Bronchial epithelial cell (primary cell): ENCODE data around the gene BLTP3A. TPM values are rescaled to one million over a fixed set of nuclear protein-coding genes. Genes with fewer than 3 reads are reported as not detected.
"Not testable (repeated sequence)": the region's sequence is repeated elsewhere in the genome, so short reads cannot be mapped to it uniquely, and the experiment has no call there.

Experiments used
- DNase-seq: peaks from one replicate; pipeline ENCODE4 v3.0.0-alpha.2; 2010; ENCODE audit warnings: low read depth
- FAIRE-seq: peaks from 2 replicates; lab custom pipeline; 2011; peaks lifted over from hg19 to GRCh38; lab: Jason Lieb, UNC
- H3K27me3 ChIP-seq: 2 replicates; pipeline ENCODE4 v1.5.1; 2011; ENCODE audit warnings: low read length; ENCODE audit not compliant: control insufficient read depth, insufficient read depth
- H3K36me3 ChIP-seq: 2 replicates; pipeline ENCODE4 v1.5.1; 2011; ENCODE audit warnings: low read length; ENCODE audit not compliant: control insufficient read depth, insufficient read depth
- H3K4me3 ChIP-seq: 2 replicates; pipeline ENCODE4 v1.5.1; 2011; ENCODE audit warnings: mild to moderate bottlenecking, low read depth, low read length, control low read depth
- total RNA-seq: library from RNA; depleted of rRNA; stranded (reverse); fragments of >200 nt; gene quantifications from 2 replicates; pipeline ENCODE4 v1.2.1, GENCODE V29; 2014
- TF ChIP-seq, protein P1 (sequence below): IDR thresholded peaks from 2 replicates; pipeline ENCODE4 v1.5.1; 2011; ENCODE audit warnings: mild to moderate bottlenecking, moderate library complexity, low read length, control low read depth, inconsistent platforms; ENCODE audit not compliant: insufficient read depth, severe bottlenecking

Gene BLTP3A
- total RNA-seq, 1 donor from 2014 or later = 8.2 TPM

DNA sequence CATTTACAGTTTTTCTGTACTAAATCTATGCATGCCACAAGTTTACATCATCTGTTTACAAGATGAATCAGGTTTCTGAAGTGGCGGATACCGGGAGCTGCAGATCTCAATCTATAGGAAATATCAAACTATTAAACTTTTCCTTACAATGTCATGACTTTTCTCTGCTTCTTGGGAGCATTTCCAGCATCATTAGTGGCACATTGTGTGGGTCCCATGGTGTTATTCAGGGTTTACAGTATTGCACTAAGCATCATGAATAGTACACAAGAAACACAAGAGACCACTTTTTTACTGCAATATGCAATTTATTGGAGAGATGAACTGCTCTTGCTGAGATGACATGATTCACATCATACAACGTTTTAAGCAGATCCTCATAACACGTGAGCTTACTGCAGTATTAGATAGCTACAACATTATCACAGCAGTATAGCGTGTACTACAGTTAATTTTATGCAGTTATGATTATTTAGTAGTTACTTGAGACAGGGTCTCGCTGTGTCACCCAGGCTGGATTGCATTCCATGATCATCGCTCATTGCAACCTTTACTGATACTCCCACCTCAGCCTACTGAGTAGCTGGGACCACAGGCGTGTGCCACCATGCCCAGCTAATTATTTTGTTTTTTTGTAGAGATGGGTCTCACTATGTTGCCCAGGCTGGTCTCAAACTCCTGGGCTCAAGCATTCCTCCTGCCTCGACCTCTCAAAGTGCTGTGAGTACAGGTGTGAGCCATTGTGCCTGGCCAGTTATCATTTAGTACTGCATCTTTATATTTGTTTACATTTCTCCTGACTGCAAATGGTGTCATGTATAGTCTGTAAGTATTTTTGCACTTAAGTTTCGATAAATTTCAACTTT, 18.4 kb downstream of the BLTP3A start:
- FAIRE-seq (no peak), DNase-seq (peak; percentile 65)
- TF ChIP-seq, protein P1, sequence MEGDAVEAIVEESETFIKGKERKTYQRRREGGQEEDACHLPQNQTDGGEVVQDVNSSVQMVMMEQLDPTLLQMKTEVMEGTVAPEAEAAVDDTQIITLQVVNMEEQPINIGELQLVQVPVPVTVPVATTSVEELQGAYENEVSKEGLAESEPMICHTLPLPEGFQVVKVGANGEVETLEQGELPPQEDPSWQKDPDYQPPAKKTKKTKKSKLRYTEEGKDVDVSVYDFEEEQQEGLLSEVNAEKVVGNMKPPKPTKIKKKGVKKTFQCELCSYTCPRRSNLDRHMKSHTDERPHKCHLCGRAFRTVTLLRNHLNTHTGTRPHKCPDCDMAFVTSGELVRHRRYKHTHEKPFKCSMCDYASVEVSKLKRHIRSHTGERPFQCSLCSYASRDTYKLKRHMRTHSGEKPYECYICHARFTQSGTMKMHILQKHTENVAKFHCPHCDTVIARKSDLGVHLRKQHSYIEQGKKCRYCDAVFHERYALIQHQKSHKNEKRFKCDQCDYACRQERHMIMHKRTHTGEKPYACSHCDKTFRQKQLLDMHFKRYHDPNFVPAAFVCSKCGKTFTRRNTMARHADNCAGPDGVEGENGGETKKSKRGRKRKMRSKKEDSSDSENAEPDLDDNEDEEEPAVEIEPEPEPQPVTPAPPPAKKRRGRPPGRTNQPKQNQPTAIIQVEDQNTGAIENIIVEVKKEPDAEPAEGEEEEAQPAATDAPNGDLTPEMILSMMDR = no peak
- Histone ChIP-seq H3K27me3 (no peaks in the 10 kb centered on the region), H3K36me3 (no peaks in the 10 kb centered on the region), H3K4me3 (no peak overlapping the region)

DNA sequence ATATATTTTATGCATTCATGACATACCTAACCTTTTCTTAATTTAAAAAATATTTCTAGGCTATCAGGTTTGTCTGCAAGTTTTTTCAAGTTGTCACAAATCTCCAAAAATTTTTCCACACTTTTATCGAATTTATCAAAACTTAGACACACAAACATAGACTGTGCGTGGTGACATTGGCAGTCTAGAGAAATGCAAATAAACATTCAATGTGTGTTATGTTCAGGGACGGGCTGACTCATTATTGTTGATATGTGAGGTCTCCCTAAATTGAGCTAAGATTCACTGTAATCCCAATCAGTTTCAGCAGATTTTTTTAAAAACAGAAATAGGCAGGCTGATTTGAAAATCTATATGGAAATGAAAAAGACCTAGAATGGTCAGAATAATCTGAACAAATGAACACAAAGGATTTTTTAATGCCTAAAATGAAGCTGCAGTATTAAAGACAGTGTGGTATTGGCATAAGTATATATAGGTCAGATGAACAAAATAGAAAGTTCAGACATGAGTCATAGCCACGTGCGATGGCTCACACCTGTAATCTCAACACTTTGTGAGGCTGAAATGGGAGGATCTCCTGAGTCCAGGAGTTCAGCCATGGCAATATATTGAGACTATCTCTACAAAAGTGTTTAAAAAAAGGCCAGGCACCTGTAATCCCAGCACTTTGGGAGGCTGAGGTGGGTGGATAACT, 19.2 kb downstream of the BLTP3A start:
- H3K36me3 ChIP-seq = no peaks in the 10 kb centered on the region
- H3K4me3 ChIP-seq = no peak overlapping the region
- TF ChIP-seq, protein P1 = no peak
- peak; percentile 85 for DNase-seq
- H3K27me3 ChIP-seq = no peaks in the 10 kb centered on the region
- no peak for FAIRE-seq

DNA sequence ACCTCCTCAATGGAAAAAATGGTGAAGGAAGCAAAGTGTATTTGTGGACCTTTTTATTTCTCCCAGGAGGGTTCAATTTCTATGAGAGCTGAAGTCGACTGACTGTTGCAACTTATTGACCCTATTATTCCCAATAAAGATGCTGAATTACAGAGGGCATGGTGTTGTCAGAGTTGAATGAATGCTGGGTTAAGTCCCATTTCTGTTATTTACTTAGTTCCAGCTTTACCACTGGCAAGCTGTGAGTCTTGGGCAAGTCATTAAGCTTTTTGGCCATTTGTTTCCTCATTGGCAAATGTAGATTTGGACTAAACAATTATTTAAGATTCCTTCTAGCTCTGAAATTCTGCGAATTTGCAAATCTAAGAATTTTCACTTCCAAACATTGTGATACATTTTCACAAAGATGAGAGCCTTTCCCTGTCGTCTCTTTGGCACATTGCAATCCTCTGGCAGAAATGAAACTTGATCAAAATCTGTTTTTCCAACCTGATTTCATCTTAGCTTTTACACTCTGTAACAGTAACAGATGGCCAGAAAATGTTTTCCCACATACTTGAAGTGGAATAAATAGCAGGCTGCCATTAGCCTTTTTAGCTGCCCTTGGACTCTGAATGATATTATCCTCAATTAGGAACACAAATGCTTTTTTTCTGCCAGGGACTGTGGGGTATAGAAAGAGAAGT, 21.3 kb downstream of the BLTP3A start:
- no peak for FAIRE-seq
- Histone ChIP-seq H3K27me3 (no peaks in the 10 kb centered on the region), H3K4me3 (no peak overlapping the region), H3K36me3 (no peaks in the 10 kb centered on the region)
- no peak for DNase-seq
- TF ChIP-seq, protein P1 = no peak

DNA sequence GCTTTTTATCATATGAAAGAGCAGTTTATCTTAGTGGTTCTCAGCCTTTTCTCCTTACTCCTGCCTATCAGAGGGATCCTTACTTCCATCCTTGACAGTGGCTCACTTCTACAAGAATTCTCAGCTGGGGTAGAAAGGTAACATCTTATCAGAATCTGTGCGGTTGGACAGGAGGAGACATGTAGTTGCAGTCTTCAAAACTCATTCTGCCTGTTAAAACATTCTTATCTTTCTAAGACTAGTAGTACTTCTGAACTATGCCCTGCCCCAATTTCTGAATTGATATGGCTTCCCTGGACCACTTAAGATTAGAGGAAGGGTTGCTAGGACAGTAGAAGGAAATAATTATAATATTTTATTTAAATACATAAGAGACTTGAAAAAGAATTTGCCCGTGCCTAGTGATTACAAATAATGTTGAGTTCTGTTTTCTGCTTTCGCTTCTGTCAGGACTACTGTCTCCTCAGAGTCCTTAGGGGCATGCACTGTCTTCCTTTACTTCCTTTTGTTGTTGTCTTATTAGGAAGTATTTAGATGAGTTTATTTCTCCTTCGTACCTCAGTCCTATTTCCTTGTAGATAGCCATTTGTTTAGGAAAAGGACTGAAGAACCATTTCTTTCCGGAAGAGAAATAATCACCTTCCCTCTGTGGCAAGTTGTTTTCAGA, 24.9 kb downstream of the BLTP3A start:
- no peak for FAIRE-seq
- Histone ChIP-seq H3K27me3 (no peaks in the 10 kb centered on the region), H3K36me3 (peaks cover 2% of the 10 kb centered on the region), H3K4me3 (no peak overlapping the region)
- DNase-seq = no peak
- TF ChIP-seq, protein P1 = no peak

DNA sequence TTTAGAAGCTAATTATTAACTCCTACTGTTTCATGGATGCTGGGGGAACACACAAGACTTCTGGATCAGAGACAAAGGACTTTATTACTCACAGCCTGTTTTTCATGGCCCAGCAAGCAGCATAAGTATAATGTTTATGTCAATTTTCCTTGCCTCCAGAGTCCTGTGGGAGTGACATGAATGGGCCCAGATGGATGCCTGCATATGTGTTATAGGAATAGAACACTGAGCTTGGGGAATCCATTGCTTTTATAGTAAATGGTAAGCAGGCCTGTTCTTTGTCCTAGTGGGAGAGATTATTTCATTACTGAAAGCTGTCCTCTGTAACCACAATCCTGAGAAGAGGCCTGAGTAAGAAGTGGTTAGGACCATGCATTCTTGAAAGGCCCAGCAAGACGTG, 25.6 kb downstream of the BLTP3A start:
- TF ChIP-seq, protein P1 = no peak
- H3K4me3 ChIP-seq = no peak overlapping the region
- FAIRE-seq (no peak), DNase-seq (no peak)
- peaks cover 4% of the 10 kb centered on the region for H3K36me3 ChIP-seq
- H3K27me3 ChIP-seq = no peaks in the 10 kb centered on the region

DNA sequence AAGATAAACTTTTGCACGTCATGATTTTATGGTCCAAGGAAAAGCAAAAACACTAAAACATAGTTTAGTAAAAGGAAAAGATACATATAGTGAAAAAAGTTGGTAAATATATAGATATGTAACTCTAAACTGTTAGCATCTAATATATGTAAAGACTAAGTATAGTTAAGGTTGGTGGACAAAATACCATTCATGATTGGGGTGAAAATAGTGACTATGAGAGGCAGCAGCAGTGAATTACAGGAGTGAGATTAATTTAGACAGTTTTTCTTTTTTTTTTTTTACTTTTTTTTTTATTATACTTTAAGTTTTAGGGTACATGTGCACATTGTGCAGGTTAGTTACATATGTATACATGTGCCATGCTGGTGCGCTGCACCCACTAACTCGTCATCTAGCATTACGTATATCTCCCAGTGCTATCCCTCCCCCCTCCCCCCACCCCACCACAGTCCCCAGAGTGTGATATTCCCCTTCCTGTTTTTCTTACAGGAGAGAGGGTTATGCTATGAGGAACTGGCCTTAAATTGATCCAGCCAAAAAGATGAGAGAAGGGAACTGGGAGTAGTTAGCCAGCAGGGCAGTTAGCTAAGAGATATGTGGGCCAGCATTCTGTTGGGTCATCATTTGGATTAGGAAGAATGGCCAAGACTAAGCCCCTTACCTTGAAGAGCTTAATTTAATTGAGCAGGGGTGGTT, 27.1 kb downstream of the BLTP3A start:
- not testable (repeated sequence) for H3K4me3 ChIP-seq, H3K36me3 ChIP-seq, FAIRE-seq, H3K27me3 ChIP-seq, DNase-seq
